Motor neuron (in vitro differentiated cells): Measurements from ENCODE around the gene CXCL5. TPM values are rescaled to one million over a fixed set of nuclear protein-coding genes. Genes with fewer than 3 reads are reported as not detected.

Experiments
- ATAC-seq, 8 experiments: fragments of 200-7000 bp; cut with Tn5 transposase; replicated peaks in 6 of 8; 2 replicates each; pipeline ENCODE4 v1.8.0; 2021; ENCODE audit warnings: mild to moderate bottlenecking in 8 of 8, moderate library complexity in 8 of 8
- H3K27ac ChIP-seq, 2 donors: fragments of 250-450 bp; sonication (Bioruptor Pico); 2 replicates each; pipeline ENCODE4 v1.9.0; 2021; ENCODE audit warnings: antibody characterized with exemption in 2 of 2, mild to moderate bottlenecking in 2 of 2, moderate library complexity in 1 of 2
- H3K4me1 ChIP-seq, 2 donors: fragments of 250-450 bp; sonication (Bioruptor Pico); replicated peaks in 1 of 2; 2 replicates each; pipeline ENCODE4 v1.6.1; 2021; ENCODE audit warnings: antibody characterized with exemption in 2 of 2, mild to moderate bottlenecking in 2 of 2, moderate library complexity in 1 of 2
- H3K4me3 ChIP-seq, 5 donors: fragments of 250-450 bp; sonication (Bioruptor Pico); 2 replicates each; pipeline ENCODE4 v1.9.0; 2021; ENCODE audit warnings: antibody characterized with exemption in 5 of 5, mild to moderate bottlenecking in 5 of 5, moderate library complexity in 4 of 5
- WGBS, 10 experiments: fragments of 450-650 bp; shearing (Covaris generic); methylation state at CpG; one replicate each; pipeline ENCODE4 v1.0.0; 2022; 5-methylcytosine and 5-hydroxymethylcytosine counted together
- in situ Hi-C, 9 experiments: fragments of 400-800 bp; cut with MboI; loops; one replicate each; pipeline ENCODE4 v1.15.0; 2021; ENCODE audit warnings: low sequenced_read_pairs in 9 of 9, low pct_unique_long_range_greater_than_20kb in 2 of 9; ENCODE audit not compliant: unreplicated experiment in 9 of 9
- total RNA-seq, 8 experiments: library from RNA; unstranded; fragments of 300-600 nt; gene quantifications; 2 replicates each; pipeline versions ENCODE4 v1.2.3 to v1.2.4, GENCODE V29; 2022

The CXCL5 gene
- under 1 TPM in 4 of 8 experiments, not detected in 4; 0.14 to 0.17 (median 0.15) TPM for total RNA-seq

DNA sequence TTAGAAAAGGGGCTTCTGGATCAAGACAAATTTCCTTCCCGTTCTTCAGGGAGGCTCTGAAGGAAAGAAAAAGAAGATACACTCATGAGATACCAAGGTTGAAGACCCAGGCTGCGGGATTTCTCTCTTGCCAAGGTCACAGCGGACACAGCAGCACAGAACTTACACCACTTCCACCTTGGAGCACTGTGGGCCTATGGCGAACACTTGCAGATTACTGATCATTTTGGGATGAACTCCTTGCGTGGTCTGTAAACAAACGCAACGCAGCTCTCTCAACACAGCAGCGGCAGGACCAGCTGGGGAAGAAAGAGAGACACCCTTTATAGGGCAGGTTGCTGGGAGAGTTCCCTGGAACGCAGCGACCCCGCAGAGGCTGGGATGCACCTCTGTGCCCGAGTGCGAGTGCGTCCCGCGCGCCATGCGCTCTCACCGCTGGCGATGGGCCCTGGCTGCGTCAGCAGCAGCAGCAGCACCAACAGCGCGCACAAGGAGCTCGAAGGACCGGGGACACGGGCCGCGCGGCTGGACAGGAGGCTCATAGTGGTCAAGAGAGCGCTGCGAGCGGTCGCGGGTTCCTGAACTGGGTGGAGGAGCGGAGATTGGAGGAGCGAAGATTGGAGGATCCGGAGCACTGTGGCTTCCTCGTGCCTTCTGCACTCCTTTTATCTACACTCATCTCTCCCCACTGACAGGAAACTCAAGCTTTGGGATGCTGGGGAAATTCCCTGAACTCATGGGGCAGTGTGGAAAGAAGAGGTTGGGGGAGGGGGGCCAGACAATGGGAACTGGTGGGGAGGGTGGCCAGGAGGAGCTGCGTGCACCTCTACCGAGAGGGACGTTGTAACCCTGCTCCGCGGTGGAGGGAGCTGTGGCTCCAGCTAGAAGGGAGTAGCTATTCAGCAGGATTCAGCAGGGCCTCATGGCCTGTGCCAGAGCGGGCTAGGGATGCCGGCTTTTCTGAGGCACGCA lies at the start of gene CXCL5:
Gene CXCL5, minus strand, starts transcription at position 638 of the 972 bp plus-strand sequence. Its CDS starts 96 bp downstream, at position 542.
- no peaks in the 10 kb centered on the region for H3K4me1 ChIP-seq
- peak within 1 kb of the TSS in 2 of 5 donors; percentile 6 to 26 for H3K4me3 ChIP-seq
- ATAC-seq, result peak in 5 of 8 experiments; percentile 32 to 98 (median 77)
- in situ Hi-C loops, result no loop called here
- no peak within 1 kb of the TSS for H3K27ac ChIP-seq
- 0 to 96% (median 80%) methylated on average over 2 to 12 of the region's 46 CpGs; no CpG with 5 or more reads in 1 of the 10 experiments for WGBS, 10 experiments

DNA sequence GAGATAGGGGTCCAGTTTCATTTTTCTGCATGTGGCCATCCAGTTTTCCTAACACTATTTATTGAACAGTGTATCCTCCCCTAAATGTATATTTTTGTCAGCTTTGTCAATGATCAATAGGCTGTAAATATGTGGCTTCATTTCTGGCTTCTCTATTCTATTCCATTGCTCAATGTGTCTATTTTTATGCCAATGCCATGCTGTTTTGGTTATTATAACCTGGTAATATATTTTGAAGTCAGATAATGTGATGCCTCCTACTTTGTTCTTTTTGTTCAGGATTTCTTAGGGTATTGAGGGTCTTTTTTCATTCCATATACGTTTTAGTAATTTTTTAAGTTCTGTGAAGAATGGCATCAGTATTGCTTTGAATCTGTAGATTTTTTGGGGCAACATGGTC lies 48.7 kb upstream of the CXCL5 start:
- 0 to 80% (median 40%) methylated on average over 1 of the region's 1 CpG; no CpG with 5 or more reads in 1 of the 10 experiments for WGBS, 10 experiments
- no peak overlapping the region for H3K4me3 ChIP-seq

GRCh38 chr4:74045772-74046171 lies 47.3 kb upstream of the CXCL5 start:
- ATAC-seq, result no peak
- WGBS, 10 experiments, result 60 to 100% (median 89%) methylated on average over 1 to 2 of the region's 2 CpGs
- in situ Hi-C loops, result no loop called here

More for the DNA sequence above, 48.7 kb upstream of the CXCL5 start:
- H3K4me1 ChIP-seq, result no peaks in the 10 kb centered on the region
- no peak overlapping the region for H3K27ac ChIP-seq
- no peak for ATAC-seq
- in situ Hi-C loops, result no loop called here

GRCh38 chr4:74045247-74045646 lies 46.8 kb upstream of the CXCL5 start:
- in situ Hi-C loops, result no loop called here
- H3K4me3 ChIP-seq, result no peak overlapping the region
- H3K4me1 ChIP-seq, result no peaks in the 10 kb centered on the region
- no peak overlapping the region for H3K27ac ChIP-seq
- no peak for ATAC-seq
- 11 to 100% (median 83%) methylated on average over 1 to 3 of the region's 3 CpGs for WGBS, 10 experiments

More at GRCh38 chr4:74045772-74046171, 47.3 kb upstream of the CXCL5 start:
- H3K27ac ChIP-seq, result no peak overlapping the region
- H3K4me1 ChIP-seq, result no peaks in the 10 kb centered on the region
- H3K4me3 ChIP-seq, result no peak overlapping the region

GRCh38 chr4:74044677-74045076 lies 46.2 kb upstream of the CXCL5 start:
- no peak for ATAC-seq
- Histone ChIP-seq H3K27ac (no peak overlapping the region), H3K4me1 (no peaks in the 10 kb centered on the region), H3K4me3 (no peak overlapping the region)
- in situ Hi-C loops, result no loop called here
- 68 to 100% (median 93%) methylated on average over 1 to 3 of the region's 3 CpGs; no CpG with 5 or more reads in 4 of the 10 experiments for WGBS, 10 experiments

GRCh38 chr4:74042681-74043080 lies 44.2 kb upstream of the CXCL5 start:
- in situ Hi-C loops, result no loop called here
- Histone ChIP-seq H3K27ac (no peak overlapping the region), H3K4me3 (no peak overlapping the region), H3K4me1 (peaks cover 0 to 2% of the 10 kb centered on the region in 2 donors)
- 40 to 93% (median 58%) methylated on average over 1 to 2 of the region's 2 CpGs; no CpG with 5 or more reads in 7 of the 10 experiments for WGBS, 10 experiments
- ATAC-seq, result no peak

GRCh38 chr4:74041418-74041817 lies 42.9 kb upstream of the CXCL5 start:
- 8 to 100% (median 69%) methylated on average over 1 of the region's 1 CpG; no CpG with 5 or more reads in 1 of the 10 experiments for WGBS, 10 experiments
- Histone ChIP-seq H3K4me3 (no peak overlapping the region), H3K27ac (no peak overlapping the region), H3K4me1 (peaks cover 0 to 4% of the 10 kb centered on the region in 2 donors)
- in situ Hi-C loops, result no loop called here
- no peak for ATAC-seq

DNA sequence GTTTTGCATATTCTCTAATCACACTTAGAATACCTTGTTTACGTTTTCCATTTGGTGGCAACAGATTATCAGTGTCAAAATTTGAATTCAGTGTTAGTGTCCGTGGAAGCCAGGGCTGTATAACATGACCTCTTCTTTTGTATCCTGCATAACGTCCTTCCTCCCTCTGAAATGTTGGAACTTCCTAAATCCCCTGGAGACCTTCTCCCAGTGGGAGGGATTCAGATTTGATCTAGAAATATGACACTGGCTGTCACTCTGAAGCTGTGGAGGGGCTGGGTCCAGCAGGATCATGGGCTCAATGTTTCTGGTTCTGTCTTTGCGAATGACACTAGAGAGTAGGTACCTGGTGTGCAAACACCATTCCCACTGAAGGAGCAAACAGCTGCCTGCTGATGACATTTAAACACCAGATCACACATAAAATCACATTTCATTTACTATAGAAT lies 40.9 kb upstream of the CXCL5 start:
- in situ Hi-C loops, result no loop called here

DNA sequence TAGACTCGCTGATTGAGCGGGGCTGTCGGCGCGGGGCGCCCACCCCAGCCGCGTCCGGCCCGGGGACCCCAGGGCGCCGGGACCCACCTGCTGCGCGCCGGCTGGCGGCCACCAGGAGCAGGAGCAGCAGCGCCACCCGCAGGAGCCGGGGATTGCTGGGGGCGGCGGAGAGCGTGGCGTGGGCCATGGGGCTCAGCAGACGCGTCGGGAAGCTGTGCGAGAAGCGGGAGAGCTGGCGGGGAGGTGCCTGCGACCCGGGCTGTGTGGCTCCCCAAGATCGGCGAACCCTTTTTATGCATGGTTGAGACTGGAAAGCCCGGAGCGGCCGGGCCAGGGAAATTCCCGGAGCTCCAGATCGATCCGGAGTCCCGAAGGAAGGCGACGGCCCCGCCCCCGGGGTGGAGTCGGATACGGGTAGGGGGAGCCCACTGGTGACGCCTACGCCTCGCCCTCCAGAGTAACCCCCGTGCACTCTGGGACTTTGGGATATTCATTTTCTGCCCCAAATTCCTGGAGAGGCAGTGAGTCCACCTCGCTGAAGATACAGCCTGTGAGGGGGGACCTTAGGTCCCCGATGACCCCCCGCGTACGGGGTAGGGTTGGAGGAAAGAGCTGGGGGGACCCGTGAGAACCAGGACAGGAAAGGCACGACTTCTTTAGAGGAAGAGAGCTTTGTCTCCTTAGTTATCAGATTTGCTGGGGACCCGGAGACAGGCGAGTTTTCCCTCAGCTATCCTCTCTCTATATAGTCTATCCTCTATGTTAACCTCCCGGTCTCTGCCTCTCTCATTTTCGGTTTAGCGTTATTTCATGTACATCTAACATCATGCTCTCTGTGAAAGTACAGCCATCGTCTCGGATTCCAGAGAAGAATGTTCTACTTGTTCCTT lies 40.2 kb upstream of the CXCL5 start, which contains the start of gene CXCL3:
Gene CXCL3, minus strand, starts transcription at position 265 of the 890 bp plus-strand sequence. Its CDS starts 78 bp downstream, at position 187.
- WGBS, 10 experiments, result 0 to 13% (median 6%) methylated on average over 2 to 18 of the region's 64 CpGs; no CpG with 5 or more reads in 1 of the 10 experiments
- H3K27ac ChIP-seq, result peak within 1 kb of the TSS in 1 of 2 donors; percentile 50
- ATAC-seq, result peak; percentile 91 to 95 (median 94)
- H3K4me1 ChIP-seq, result peaks cover 0 to 4% of the 10 kb centered on the region in 2 donors
- peak within 1 kb of the TSS; percentile 71 to 97 (median 88) for H3K4me3 ChIP-seq
- in situ Hi-C loops, result no loop called here

More for the DNA sequence above, 40.9 kb upstream of the CXCL5 start:
- peak overlapping the region; percentile 71 to 97 (median 88) for H3K4me3 ChIP-seq
- H3K4me1 ChIP-seq, result peaks cover 0 to 4% of the 10 kb centered on the region in 2 donors
- no peak overlapping the region for H3K27ac ChIP-seq
- ATAC-seq, result no peak
- 0 to 56% (median 25%) methylated on average over 1 to 4 of the region's 4 CpGs; no CpG with 5 or more reads in 3 of the 10 experiments for WGBS, 10 experiments

DNA sequence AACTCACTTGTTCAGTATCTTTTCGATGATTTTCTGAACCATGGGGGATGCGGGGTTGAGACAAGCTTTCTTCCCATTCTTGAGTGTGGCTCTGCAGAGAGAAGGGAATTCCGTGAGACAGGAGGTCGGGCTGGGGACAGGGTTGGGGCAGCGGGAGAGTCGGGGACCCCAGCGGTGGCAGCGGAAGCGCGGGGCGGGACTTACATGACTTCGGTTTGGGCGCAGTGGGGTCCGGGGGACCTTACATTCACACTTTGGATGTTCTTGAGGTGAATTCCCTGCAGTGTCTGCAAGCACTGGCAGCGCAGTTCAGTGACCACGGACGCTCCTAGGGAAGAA lies 39.6 kb upstream of the CXCL5 start:
- Histone ChIP-seq H3K4me1 (peaks cover 0 to 4% of the 10 kb centered on the region in 2 donors), H3K27ac (no peak overlapping the region), H3K4me3 (peak overlapping the region; percentile 71 to 97 (median 88))
- ATAC-seq, result no peak
- 0 to 12% (median 0%) methylated on average over 1 to 12 of the region's 17 CpGs; no CpG with 5 or more reads in 6 of the 10 experiments for WGBS, 10 experiments
- in situ Hi-C loops, result no loop called here

DNA sequence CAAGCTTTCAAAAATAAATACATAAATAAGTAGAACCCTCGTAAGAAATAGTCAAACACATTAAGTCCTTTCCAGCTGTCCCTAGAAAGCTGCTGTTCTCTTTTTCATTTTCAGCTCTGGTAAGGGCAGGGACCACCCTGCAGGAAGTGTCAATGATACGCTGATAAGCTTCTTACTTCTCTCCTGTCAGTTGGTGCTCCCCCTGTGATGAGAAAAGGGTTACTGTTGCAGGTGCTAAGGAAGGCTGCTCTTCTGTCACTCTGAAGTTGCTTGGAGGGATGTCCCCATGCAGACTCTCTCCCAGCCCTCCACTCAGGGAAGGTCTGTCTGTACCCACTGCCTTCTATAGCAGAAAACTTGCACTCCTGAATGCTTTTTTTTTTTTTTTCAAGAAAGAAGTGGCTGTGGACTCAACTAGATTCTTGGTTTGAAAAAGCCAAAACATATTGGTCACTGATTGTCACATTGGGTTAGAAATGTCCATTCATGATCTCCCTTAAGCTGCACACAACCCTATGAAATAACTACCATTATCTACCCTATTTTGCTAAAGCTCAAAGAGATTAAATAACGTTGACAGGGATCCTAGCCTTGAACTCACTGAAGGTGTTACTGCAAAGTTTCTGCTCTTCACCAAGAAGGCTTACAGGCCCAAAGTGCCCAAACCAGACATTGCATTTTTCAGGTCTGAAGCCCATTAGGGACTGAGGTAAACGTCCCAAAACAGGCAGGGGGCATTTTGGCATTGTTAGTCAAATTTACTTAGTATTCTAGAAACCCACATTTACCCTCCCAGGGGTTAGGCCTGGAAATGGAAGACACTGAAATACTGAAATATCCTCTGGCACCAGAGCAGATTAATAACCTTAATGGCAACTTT lies 38.8 kb upstream of the CXCL5 start:
- Histone ChIP-seq H3K27ac (no peak overlapping the region), H3K4me3 (peak overlapping the region; percentile 71 to 97 (median 88)), H3K4me1 (peaks cover 0 to 4% of the 10 kb centered on the region in 2 donors)
- in situ Hi-C loops, result no loop called here
- ATAC-seq, result no peak
- 7 to 100% (median 33%) methylated on average over 1 to 4 of the region's 4 CpGs; no CpG with 5 or more reads in 1 of the 10 experiments for WGBS, 10 experiments

GRCh38 chr4:74033739-74034138 lies 35.3 kb upstream of the CXCL5 start:
- in situ Hi-C loops, result no loop called here

More at GRCh38 chr4:74033739-74034138, 35.3 kb upstream of the CXCL5 start:
- Histone ChIP-seq H3K27ac (no peak overlapping the region), H3K4me1 (peaks cover 0 to 4% of the 10 kb centered on the region in 2 donors), H3K4me3 (no peak overlapping the region)
- no peak for ATAC-seq
